ENCODE results near the gene MORN1. TPM values are rescaled to one million over a fixed set of nuclear protein-coding genes. Genes with fewer than 3 reads are reported as not detected.

MORN1 gene
- total RNA-seq, 1 donor from 2014 or later = 12.1 TPM

DNA sequence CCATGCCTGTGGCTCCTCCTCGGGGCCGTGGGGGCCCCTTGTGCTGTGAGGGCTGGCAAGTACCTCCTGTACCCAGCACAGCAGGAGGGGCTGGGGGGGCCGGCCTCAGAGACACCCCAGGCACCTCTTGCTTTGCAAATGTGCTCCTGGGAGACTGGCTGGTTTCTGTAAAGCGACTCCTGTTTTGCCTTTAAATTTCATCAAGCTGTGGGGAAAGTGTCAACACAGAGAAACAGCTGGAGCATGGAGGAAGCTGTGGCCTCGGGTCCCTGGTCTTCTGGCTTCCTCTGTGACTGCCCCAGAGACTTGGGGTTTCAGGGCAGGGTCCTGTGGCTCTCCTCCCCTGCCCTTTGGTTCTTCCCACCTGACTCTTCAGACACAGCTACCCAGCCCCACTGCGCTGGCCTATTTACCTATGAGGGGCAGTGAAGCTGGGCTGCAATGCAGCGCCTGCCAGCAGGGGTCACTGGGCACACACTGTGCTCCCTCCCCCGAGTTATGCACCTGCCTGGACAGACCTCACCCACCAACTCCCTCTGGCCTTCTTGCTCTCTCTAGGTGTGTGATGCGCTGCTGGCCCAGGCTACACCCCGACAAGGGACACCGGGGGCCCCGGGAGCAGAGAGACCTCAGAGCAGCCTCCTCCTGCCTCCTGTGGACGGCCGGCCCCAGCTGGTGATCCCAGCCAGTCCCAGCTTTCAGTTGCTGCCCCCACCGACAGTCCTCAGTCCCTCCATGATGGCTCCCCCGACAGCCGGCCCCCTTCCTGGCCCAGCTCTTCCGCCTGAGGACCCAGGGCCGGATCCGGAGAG lies 38.6 kb upstream of the MORN1 start:
- Mint-ChIP-seq H3K4me1 (ENCODE audit: unreplicated experiment) (no peaks in the 10 kb centered on the region), H3K36me3 (ENCODE audit: low read depth, unreplicated experiment) (no peaks in the 10 kb centered on the region), H3K4me3 (ENCODE audit: unreplicated experiment) (no peak overlapping the region), H3K27me3 (ENCODE audit: unreplicated experiment) (peaks cover 3% of the 10 kb centered on the region), H3K27ac (ENCODE audit: unreplicated experiment) (no peak overlapping the region), H3K9me3 (ENCODE audit: unreplicated experiment) (no peaks in the 10 kb centered on the region)
- no peak for DNase-seq (ENCODE audit: low spot score)
- TF ChIP-seq, protein P1, sequence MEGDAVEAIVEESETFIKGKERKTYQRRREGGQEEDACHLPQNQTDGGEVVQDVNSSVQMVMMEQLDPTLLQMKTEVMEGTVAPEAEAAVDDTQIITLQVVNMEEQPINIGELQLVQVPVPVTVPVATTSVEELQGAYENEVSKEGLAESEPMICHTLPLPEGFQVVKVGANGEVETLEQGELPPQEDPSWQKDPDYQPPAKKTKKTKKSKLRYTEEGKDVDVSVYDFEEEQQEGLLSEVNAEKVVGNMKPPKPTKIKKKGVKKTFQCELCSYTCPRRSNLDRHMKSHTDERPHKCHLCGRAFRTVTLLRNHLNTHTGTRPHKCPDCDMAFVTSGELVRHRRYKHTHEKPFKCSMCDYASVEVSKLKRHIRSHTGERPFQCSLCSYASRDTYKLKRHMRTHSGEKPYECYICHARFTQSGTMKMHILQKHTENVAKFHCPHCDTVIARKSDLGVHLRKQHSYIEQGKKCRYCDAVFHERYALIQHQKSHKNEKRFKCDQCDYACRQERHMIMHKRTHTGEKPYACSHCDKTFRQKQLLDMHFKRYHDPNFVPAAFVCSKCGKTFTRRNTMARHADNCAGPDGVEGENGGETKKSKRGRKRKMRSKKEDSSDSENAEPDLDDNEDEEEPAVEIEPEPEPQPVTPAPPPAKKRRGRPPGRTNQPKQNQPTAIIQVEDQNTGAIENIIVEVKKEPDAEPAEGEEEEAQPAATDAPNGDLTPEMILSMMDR (IDR thresholded peaks at IDR 0.05; ENCODE audit: unreplicated experiment) = peak; percentile 28

DNA sequence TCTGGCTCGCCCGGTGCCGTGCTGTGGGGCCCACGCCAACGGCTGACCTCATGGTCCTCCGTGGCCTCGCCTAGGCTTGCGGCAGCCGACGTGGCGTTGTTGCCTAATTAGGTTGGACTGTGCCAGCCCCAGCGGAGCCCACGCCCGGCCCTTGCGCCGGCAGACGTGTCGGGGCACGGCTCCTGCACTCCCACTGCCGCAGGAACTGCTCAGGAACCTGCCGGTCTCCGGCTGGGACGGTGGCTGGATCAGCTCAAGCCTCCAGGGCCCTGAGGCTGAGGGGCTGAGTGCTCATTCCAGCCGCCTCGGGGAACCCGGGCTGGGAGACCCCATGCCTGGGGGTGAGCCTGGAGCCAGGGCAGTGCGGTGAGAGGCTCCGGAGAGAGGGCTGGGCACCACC lies 37.1 kb upstream of the MORN1 start:
- Mint-ChIP-seq H3K27ac (ENCODE audit: unreplicated experiment) (no peak overlapping the region), H3K4me1 (ENCODE audit: unreplicated experiment) (no peaks in the 10 kb centered on the region), H3K9me3 (ENCODE audit: unreplicated experiment) (no peaks in the 10 kb centered on the region), H3K4me3 (ENCODE audit: unreplicated experiment) (no peak overlapping the region), H3K27me3 (ENCODE audit: unreplicated experiment) (peaks cover 4% of the 10 kb centered on the region), H3K36me3 (ENCODE audit: low read depth, unreplicated experiment) (no peaks in the 10 kb centered on the region)
- DNase-seq (ENCODE audit: low spot score) = no peak
- TF ChIP-seq, protein P1 (IDR thresholded peaks at IDR 0.05; ENCODE audit: unreplicated experiment) = no peak

DNA sequence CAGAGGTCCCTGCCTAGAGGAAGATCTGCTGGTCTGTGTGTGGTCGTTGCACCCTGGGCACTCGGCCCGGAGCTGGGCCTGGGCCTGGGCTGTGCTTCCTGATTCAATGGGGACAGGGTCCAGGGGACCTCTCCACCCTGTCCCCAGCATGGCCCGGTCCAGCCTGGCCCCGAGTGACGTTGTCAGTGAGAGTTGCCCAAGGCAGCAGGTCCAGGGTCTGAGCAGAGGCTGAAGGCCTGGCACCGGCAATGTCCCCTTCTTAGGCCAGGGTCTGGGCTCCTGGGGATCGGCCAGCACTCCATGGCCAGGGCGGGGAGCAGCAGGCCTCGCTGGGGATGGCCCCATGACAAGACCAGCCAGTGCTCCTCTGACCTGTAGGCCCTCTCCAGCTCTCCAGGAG lies 36.6 kb upstream of the MORN1 start:
- no peak for DNase-seq (ENCODE audit: low spot score)
- TF ChIP-seq, protein P1 (IDR thresholded peaks at IDR 0.05; ENCODE audit: unreplicated experiment) = no peak
- Mint-ChIP-seq H3K27ac (ENCODE audit: unreplicated experiment) (no peak overlapping the region), H3K4me1 (ENCODE audit: unreplicated experiment) (no peaks in the 10 kb centered on the region), H3K36me3 (ENCODE audit: low read depth, unreplicated experiment) (no peaks in the 10 kb centered on the region), H3K27me3 (ENCODE audit: unreplicated experiment) (peaks cover 5% of the 10 kb centered on the region), H3K9me3 (ENCODE audit: unreplicated experiment) (no peaks in the 10 kb centered on the region), H3K4me3 (ENCODE audit: unreplicated experiment) (no peak overlapping the region)

DNA sequence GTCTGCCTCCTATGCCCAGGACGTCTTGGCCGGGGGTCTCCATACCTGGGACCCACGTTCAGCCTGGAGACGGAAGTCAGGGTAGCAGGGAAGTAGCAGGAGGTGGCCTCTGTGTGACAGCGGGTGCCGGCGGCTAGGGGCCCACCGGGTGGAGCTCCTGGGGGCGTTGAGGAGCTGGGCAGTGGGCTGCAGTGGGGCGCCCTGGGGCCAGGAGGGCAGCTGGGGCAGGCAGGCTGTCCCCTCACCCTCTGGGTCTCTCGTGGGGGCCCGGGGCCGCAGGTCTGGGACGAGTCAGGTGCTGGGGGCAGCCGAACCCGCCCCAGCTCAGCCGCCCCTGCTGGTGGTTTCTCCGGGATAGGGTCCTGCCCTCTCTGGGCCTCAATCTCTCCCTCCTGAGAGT lies 35.7 kb upstream of the MORN1 start:
- no peaks in the 10 kb centered on the region for H3K36me3 Mint-ChIP-seq (ENCODE audit: low read depth, unreplicated experiment)
- no peaks in the 10 kb centered on the region for H3K4me1 Mint-ChIP-seq (ENCODE audit: unreplicated experiment)
- no peak overlapping the region for H3K4me3 Mint-ChIP-seq (ENCODE audit: unreplicated experiment)
- DNase-seq (ENCODE audit: low spot score) = no peak
- no peak overlapping the region for H3K27ac Mint-ChIP-seq (ENCODE audit: unreplicated experiment)
- H3K27me3 Mint-ChIP-seq (ENCODE audit: unreplicated experiment) = peaks cover 5% of the 10 kb centered on the region
- H3K9me3 Mint-ChIP-seq (ENCODE audit: unreplicated experiment) = no peaks in the 10 kb centered on the region
- TF ChIP-seq, protein P1 (IDR thresholded peaks at IDR 0.05; ENCODE audit: unreplicated experiment) = no peak

DNA sequence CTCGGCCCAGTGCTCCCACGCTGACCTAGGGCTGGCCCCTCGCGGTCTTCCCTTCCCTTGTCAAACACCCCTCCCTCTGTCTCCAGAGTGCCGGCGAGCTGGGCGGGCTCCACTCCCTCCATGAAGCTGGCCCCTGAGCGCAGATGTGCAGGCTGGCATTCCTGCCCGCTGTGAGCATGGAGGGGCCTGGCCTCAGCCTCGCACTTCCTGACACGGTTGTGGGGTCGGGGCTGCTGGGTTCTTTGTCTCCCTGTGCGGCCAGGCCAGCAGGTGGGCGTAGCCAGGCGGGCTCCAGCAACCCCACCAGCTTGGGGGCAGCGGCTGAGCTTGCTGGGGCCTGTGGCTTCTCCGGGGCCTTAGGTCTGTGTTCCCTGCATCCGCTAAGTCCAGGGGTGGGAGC lies 35.2 kb upstream of the MORN1 start:
- TF ChIP-seq, protein P1 (IDR thresholded peaks at IDR 0.05; ENCODE audit: unreplicated experiment) = no peak
- no peak overlapping the region for H3K4me3 Mint-ChIP-seq (ENCODE audit: unreplicated experiment)
- H3K27ac Mint-ChIP-seq (ENCODE audit: unreplicated experiment) = no peak overlapping the region
- H3K27me3 Mint-ChIP-seq (ENCODE audit: unreplicated experiment) = peaks cover 5% of the 10 kb centered on the region
- H3K4me1 Mint-ChIP-seq (ENCODE audit: unreplicated experiment) = no peaks in the 10 kb centered on the region
- no peak for DNase-seq (ENCODE audit: low spot score)
- H3K9me3 Mint-ChIP-seq (ENCODE audit: unreplicated experiment) = no peaks in the 10 kb centered on the region
- H3K36me3 Mint-ChIP-seq (ENCODE audit: low read depth, unreplicated experiment) = no peaks in the 10 kb centered on the region

Measured in endothelial cell (in vitro differentiated cells).